Activated naive CD8-positive, alpha-beta T cell treated with anti-CD3 and anti-CD28 coated beads, Interleukin-2, amount 50 U/mL, for 16 hours (primary cell): ENCODE measurements around the gene PRDM16.

Source experiments
- DNase-seq: peaks from one replicate; pipeline ENCODE4 v3.0.0-alpha.2; 2020; ENCODE audit warnings: low read depth, low spot score

PRDM16 gene

DNA sequence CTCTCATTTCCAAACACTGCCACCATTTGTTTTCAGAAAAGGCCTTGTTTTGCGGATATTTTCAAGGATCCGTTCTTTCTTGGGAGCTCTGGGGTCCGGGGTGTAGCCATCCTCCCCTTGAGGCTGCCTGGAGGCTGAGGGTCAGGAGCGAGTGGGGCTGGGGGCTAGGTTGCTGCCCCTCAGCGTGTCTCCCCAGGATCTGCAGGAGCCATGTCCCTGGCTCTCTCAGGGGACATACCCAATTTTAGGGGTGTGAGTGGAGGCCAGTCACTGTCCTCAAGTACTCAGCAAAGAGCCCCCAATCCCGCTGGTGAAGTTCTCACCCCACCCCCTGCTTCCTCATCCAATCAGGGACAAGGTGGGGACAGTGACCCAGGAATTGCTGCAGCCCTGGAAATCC, 15.0 kb upstream of the PRDM16 start:
- DNase-seq = no peak

DNA sequence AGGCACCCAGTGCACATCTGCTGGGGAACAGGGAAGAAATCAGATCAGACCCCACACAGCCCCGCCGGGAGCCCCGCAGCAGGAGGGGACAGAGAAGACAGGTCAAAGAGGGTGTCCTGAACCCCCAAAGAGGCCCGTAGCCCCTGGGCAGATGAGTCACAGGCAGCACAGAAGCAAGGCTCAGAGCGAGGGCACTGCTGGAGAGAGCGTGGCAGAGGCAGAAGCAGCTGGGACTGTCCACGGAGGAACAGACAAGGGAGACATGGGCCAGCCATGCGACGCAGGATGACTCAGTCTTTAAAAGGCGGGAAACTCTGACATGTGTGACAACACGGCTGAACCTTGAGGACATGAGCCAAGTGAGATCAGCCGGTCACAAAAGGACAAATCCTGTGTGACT, 14.5 kb upstream of the PRDM16 start:
- no peak for DNase-seq

DNA sequence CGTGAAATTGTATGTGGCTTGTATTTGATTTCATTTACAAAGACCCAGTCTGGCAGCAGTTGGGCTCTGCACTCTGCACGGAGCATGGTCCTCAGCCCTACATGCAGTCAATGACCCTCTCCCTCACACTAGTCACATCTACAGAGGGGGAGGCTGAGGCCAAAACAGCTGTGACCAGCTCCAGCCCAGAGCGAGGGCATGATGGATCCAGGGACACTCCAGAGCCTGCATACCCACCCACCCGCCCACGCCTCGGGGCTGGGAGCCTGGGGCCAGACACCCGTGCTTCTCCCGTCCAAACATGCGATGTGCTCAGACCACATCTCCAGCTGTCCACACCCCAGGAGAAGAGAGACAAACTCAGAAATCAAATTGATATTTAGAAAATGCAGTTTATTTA, 14.0 kb upstream of the PRDM16 start:
- no peak for DNase-seq

GRCh38 chr1:3056641-3057040, 12.4 kb upstream of the PRDM16 start:
- no peak for DNase-seq

- no peak for DNase-seq
Measured at GRCh38 chr1:3058263-3059030, 10.6 kb upstream of the PRDM16 start.

DNA sequence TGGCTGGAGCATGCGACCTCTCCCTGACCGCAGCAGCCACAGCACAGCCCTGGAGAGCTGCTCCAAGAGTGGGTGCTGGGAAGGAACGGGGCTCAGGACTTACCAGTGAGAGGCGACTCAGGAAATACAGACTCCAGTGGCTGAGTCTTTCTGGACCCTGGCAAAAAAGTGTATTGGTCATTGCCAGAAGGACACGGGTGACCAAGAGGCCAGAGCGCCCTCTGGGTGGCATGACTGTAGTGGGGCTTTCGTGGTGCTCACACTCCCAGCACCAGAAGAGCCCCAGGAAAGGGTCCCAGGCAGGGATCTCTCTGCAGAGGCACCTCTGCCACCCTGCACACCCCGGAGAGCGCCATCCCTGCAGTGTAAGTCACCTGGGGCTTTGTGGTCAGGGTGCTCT, 8.9 kb upstream of the PRDM16 start:
- no peak for DNase-seq

DNA sequence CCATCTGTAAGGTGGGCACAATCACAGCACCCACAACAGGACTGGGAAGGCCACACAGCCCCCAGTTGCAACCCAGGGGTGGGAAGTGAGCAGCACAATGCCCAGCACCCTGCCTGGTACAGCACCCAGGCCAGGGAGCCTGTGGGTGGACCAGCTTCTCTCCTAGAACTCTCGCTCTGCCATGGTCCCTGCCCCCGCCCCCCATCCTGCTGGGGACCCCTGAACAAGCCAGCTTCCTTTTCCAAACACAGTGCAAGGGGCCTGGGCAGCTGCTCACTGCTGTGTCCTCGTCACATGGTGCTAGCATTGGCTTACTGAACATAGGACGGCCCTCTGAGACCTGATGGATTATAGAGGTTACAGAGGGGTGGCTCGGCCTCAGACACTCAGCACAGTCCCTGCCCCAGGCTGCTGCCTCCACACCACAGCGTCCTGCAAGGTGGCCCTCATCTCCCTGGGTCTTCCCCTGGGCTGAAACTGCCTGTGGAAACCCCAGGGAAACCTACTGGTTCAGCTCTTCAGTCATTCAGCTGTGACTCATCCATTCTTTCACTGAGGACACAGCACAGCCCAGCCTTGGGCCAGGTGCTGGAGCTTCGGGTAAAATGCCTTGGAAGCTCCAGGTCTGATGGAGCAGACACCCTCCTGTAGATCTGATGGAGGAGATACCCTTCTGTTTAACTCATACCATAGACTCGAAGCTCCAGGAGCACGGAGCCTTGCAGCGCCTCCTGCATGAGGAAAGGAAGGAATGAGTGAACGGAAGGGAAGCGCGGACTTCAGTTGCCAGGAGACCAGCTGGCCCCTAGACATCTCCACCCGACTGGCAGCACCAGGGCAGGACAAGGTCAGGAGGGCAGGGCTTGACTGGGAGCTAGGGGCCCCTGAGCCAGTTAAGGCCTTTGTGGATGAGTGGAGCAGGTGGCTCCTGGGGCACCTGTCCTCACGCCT, 8.1 kb upstream of the PRDM16 start:
- DNase-seq = no peak

- no peak for DNase-seq
Measured at GRCh38 chr1:3061566-3061965, 7.4 kb upstream of the PRDM16 start.

DNA sequence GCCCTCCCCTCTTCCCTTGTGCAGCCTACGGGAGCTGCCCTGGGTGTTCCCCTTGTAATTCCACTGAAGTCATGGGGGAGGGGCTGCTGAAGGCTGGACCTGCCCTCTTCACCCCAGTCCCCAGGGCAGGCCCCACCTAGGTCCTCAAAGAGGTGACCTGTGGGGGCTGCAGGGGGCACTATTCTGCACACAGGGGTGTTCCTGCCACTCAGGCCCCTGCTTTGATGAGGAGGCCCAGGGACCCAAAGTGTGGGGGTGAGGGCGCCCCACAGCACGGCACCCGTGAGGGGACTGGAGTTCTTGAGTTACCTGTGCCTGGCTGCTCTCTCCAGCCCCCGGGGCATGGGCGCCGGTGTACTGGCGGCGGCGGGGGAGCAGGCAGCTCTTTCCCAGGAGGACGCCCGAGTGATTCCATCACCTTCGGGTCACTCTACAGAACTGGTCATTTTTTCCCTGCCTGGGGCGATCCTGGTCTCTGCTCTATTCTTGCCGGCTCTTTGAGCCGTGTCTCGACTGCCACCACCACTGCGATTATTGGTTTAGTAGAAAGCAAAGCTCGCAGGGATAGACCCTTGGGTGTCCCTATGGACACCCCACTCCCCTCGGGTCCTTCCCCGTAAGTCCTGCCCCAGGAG, 6.9 kb upstream of the PRDM16 start:
- no peak for DNase-seq

- DNase-seq = no peak
Measured at GRCh38 chr1:3062616-3063378, 6.2 kb upstream of the PRDM16 start.

- no peak for DNase-seq
Measured at GRCh38 chr1:3063379-3064295, 5.4 kb upstream of the PRDM16 start.

DNA sequence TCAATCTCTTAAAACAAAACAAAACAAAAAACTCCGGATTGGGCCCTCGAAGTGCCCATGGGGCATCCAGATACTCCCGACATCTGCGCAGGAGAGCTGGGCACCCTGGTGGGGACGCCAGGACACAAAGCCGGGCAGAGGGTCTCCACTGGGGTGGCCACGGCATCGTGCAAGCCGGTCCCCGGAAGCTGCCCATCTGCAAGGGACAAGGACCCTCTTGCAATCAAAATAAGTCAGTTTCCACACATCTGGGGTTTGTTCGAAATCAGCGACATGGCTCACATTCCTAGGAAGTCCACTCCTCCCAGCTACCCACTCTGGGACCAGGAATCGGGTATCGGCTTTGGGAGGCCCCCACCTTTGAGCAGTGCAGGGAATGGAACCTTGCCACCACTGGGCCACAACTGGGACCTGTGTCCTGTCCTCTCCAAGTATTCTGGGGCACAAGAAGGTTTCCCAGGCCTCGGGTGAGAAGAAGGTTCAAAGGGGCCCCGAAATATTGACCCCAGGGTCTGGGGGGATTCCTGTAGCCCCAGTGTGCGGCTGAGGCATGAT, 4.6 kb upstream of the PRDM16 start:
- no peak for DNase-seq

GRCh38 chr1:3064901-3065300, 4.1 kb upstream of the PRDM16 start:
- no peak for DNase-seq

GRCh38 chr1:3065396-3065795, 3.6 kb upstream of the PRDM16 start:
- no peak for DNase-seq

- no peak for DNase-seq
Measured at GRCh38 chr1:3065797-3066196, 3.2 kb upstream of the PRDM16 start.

DNA sequence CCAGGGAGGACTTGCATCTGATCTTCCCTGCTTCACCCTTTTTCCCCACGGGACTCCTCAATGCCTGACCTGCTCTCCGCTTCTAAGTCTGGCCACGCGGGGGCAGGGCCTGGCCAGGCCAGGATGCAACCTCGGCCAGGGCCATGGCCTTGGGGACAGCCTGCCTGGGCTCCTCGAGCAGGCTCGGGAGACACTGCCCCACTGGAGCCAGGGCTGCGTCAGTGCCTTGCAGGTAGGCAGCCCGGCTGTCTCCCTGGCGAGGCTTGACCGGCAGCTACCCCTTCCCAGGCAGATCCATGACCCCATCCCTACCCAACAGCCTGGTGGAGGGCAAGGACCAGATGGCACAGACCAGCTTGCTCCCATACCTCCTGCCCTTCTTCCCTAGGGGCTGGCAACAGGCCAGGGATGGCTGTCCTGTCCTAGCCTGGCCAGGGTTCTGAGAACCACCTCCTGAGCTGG, 2.7 kb upstream of the PRDM16 start:
- DNase-seq = no peak

- DNase-seq = no peak
Measured at GRCh38 chr1:3066826-3067225, 2.2 kb upstream of the PRDM16 start.

DNA sequence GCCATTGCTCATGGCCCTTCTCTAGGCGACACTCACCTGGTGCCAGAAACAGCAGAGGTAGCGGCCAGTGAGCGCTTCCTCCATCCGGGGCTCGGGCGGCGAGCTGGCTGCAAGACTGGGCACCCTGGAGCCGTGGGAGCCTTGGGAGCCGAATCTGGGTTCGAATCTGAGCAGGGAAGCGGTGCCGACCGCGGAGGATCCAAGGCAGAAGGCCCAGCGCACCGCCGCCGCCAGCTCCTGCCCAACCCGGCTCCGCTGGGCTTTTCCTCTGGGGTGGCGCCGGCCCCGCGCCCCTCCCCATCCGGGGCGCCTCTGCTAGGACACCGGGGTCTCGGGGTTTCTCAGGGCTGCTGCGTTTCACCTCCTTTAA, 1.7 kb upstream of the PRDM16 start:
- DNase-seq = no peak

DNA sequence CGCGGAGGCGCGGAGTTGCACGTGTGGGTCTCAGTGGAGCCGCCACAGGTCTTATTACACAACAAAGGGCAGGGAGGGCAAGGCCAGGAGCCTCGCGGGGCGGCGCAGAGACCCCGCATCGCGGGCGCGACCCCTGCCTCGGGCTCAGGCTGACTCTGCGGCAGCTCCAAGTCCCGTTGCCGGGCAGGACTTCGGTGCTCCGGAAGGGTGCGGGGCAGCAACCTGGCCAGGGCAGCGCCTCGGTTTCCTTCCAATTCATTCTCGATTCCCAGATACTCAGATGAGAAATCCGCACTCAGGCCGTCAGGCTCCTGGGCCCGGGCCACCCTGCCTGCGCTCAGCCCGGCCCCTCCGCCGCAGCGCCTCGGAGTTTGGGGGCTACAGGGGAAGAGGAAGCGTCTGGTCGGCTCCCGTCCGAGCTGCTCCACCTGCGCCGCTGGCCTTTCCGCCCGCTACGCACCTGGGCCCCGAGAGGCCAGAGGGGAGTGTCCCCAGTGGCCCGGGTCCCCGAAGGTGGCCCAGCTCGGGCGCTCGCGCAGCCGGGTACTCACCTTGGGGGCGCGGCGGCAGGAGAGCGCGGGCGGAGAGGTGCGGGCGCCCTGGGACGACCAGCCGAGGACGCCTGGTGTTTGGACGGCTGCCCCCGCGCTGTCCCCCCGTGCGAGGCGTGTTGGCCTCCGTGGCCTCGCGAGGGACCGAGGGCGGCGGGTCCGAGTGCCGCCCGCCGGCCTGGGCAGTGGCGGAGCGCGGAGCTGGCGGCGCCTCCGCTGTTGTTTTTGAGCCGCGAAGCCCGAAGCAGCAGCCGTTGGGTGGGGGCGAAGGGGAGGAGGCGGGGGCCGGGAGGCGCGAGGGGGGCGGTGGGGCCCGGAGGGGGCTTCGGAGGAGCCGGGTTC, 1.1 kb upstream of the PRDM16 start:
- no peak for DNase-seq
